ENCODE measurements around the gene ORMDL1. TPM values are rescaled to one million over a fixed set of nuclear protein-coding genes. Genes with fewer than 3 reads are reported as not detected.

The ORMDL1 gene
- polyA plus RNA-seq, 3 donors, result 76.4 to 204 (median 93.2) TPM

- no peaks in the 10 kb centered on the region for H3K9me3 Mint-ChIP-seq
- H3K36me3 Mint-ChIP-seq, result no peaks in the 10 kb centered on the region
- intact Hi-C loops (cut with micrococcal nuclease), result no loop called here
- H3K4me3 Mint-ChIP-seq, result no peak overlapping the region
- no peaks in the 10 kb centered on the region for H3K4me1 ChIP-seq (ENCODE audit: control insufficient read depth in 1 of 2, insufficient read depth in 2 of 2, low read length in 2 of 2)
- no peaks in the 10 kb centered on the region for H3K9me3 ChIP-seq (replicated peaks in 1 of 2; ENCODE audit: control insufficient read depth in 1 of 2, insufficient read depth in 1 of 2, low read length in 2 of 2)
- no peak overlapping the region for H3K27ac ChIP-seq (ENCODE audit: low read depth in 1 of 2, low read length in 2 of 2)
- no peaks in the 10 kb centered on the region for H3K79me2 ChIP-seq (ENCODE audit: insufficient read depth, low read length)
- no peaks in the 10 kb centered on the region for H3K36me3 ChIP-seq (replicated peaks in 1 of 2; ENCODE audit: control insufficient read depth in 1 of 2, insufficient read depth in 2 of 2, low read length in 2 of 2)
- WGBS (ENCODE audit: insufficient coverage), result no CpG with 5 or more reads among the region's 1 CpG
- peaks cover 11% of the 10 kb centered on the region for H3K4me1 Mint-ChIP-seq
- no peaks in the 10 kb centered on the region for H4K20me1 ChIP-seq (ENCODE audit: insufficient read depth, low read length)
- H3K27me3 Mint-ChIP-seq (ENCODE audit: low read depth in 3 of 3), result no peaks in the 10 kb centered on the region
- H3K4me3 ChIP-seq (replicated peaks in 1 of 3; ENCODE audit: low read depth in 2 of 3, low read length in 3 of 3), result no peak overlapping the region
- no peaks in the 10 kb centered on the region for H3K27me3 ChIP-seq (ENCODE audit: control insufficient read depth in 2 of 2, insufficient read depth in 2 of 2, low read length in 2 of 2)
- no peak overlapping the region for H2AFZ ChIP-seq (ENCODE audit: insufficient read depth, low read depth, low read length, poor library complexity, severe bottlenecking)
- no peak overlapping the region for H3K27ac Mint-ChIP-seq
- TF ChIP-seq CTCF (IDR thresholded peaks at IDR 0.05), result no peak
- no peak overlapping the region for H3K4me2 ChIP-seq (replicated peaks; ENCODE audit: extremely low read depth, low read length, poor library complexity, severe bottlenecking)
- no peak overlapping the region for H3K9ac ChIP-seq (ENCODE audit: insufficient read depth, low read length, poor library complexity, severe bottlenecking)
- no peak for DNase-seq
Observed at GRCh38 chr2:189726271-189726670, 57.9 kb downstream of the ORMDL1 start.

- TF ChIP-seq CTCF (IDR thresholded peaks at IDR 0.05), result no peak
- Mint-ChIP-seq H3K27ac (no peak overlapping the region), H3K27me3 (ENCODE audit: low read depth in 3 of 3) (no peaks in the 10 kb centered on the region), H3K9me3 (peaks cover 0 to under 1% (median 0%) of the 10 kb centered on the region in 7 donors), H3K4me3 (no peak overlapping the region), H3K4me1 (peaks cover 17% of the 10 kb centered on the region), H3K36me3 (no peaks in the 10 kb centered on the region)
- Histone ChIP-seq H3K36me3 (replicated peaks in 1 of 2; ENCODE audit: control insufficient read depth in 1 of 2, insufficient read depth in 2 of 2, low read length in 2 of 2) (no peaks in the 10 kb centered on the region), H2AFZ (ENCODE audit: insufficient read depth, low read depth, low read length, poor library complexity, severe bottlenecking) (no peak overlapping the region), H3K4me2 (replicated peaks; ENCODE audit: extremely low read depth, low read length, poor library complexity, severe bottlenecking) (no peak overlapping the region), H3K9ac (ENCODE audit: insufficient read depth, low read length, poor library complexity, severe bottlenecking) (no peak overlapping the region), H3K9me3 (replicated peaks in 1 of 2; ENCODE audit: control insufficient read depth in 1 of 2, insufficient read depth in 1 of 2, low read length in 2 of 2) (no peaks in the 10 kb centered on the region), H4K20me1 (ENCODE audit: insufficient read depth, low read length) (no peaks in the 10 kb centered on the region), H3K27me3 (ENCODE audit: control insufficient read depth in 2 of 2, insufficient read depth in 2 of 2, low read length in 2 of 2) (no peaks in the 10 kb centered on the region), H3K4me1 (ENCODE audit: control insufficient read depth in 1 of 2, insufficient read depth in 2 of 2, low read length in 2 of 2) (peaks cover 9% of the 10 kb centered on the region in 2 donors), H3K79me2 (ENCODE audit: insufficient read depth, low read length) (no peaks in the 10 kb centered on the region), H3K4me3 (replicated peaks in 1 of 3; ENCODE audit: low read depth in 2 of 3, low read length in 3 of 3) (no peak overlapping the region), H3K27ac (ENCODE audit: low read depth in 1 of 2, low read length in 2 of 2) (no peak overlapping the region)
- intact Hi-C loops (cut with micrococcal nuclease), result no loop called here
- DNase-seq, result no peak
Observed at GRCh38 chr2:189723192-189723591, 60.9 kb downstream of the ORMDL1 start.

Other genes with a start within 250 kb of the ORMDL1 start
- 10 to 100 TPM in 2 of 3 donors, 1 to 10 TPM in 1; 7.9 to 91.6 (median 90.4) TPM for gene SLC40A1, start 203.6 kb downstream of the ORMDL1 start, polyA plus RNA-seq
- gene ASNSD1, start 122.9 kb downstream of the ORMDL1 start, polyA plus RNA-seq, result 10 to 100 TPM in 2 of 3 donors, 1 to 10 TPM in 1; 8.6 to 27.1 (median 26.6) TPM
- 1 to 10 TPM; 1.1 to 2.3 (median 1.4) TPM for gene ANKAR, start 109.7 kb downstream of the ORMDL1 start, polyA plus RNA-seq
- gene OSGEPL1, start 21.5 kb downstream of the ORMDL1 start, polyA plus RNA-seq, result 1 to 10 TPM; 2.1 to 2.9 (median 2.6) TPM
- gene PMS1, start 111 bp upstream of the ORMDL1 start, polyA plus RNA-seq, result 1 to 10 TPM; 3.7 to 7.8 (median 5.7) TPM